Sigmoid colon (tissue), 7 donors: ENCODE data around the gene PTPN9. TPM values are rescaled to one million over a fixed set of nuclear protein-coding genes. Genes with fewer than 3 reads are reported as not detected.
"Not testable (repeated sequence)": the region's sequence is repeated elsewhere in the genome, so short reads cannot be mapped to it uniquely, and the experiment has no call there.

Source experiments
- DNase-seq: peaks from one replicate; pipeline ENCODE4 v3.0.0-alpha.2; 2019
- H3K27ac ChIP-seq, 4 donors: fragments of 200-600 bp; sonication (generic); one replicate each; pipeline ENCODE4 v1.5.1; 2016 to 2019; ENCODE audit warnings: mild to moderate bottlenecking in 1 of 4
- H3K27me3 ChIP-seq, 3 donors: fragments of 200-600 bp; sonication (generic); one replicate each; pipeline ENCODE4 v1.5.1; 2019; ENCODE audit warnings: mild to moderate bottlenecking in 1 of 3
- H3K36me3 ChIP-seq, 4 donors: fragments of 200-600 bp; sonication (generic); one replicate each; pipeline ENCODE4 v1.5.1; 2016 to 2019
- H3K4me1 ChIP-seq, 4 donors: fragments of 200-600 bp; sonication (generic); one replicate each; pipeline ENCODE4 v1.5.1; 2017 to 2019
- H3K4me3 ChIP-seq, 4 donors: fragments of 200-600 bp; sonication (generic); one replicate each; pipeline ENCODE4 v1.5.1; 2017 to 2019; ENCODE audit warnings: mild to moderate bottlenecking in 2 of 4, moderate library complexity in 1 of 4
- H3K9me3 ChIP-seq, 4 donors: fragments of 200-600 bp in 3 of 4; sonication (generic) in 3 of 4; one replicate each; pipeline versions ENCODE4 v1.5.1 to v1.6.1; 2013 to 2019
- CTCF ChIP-seq, 4 experiments: fragments of 450-650 bp in 3 of 4; fragments of 200-600 bp in 1 of 4; IDR thresholded peaks; one replicate each; pipeline ENCODE4 v1.5.1; 2016 to 2019; ENCODE audit warnings: antibody characterized with exemption in 4 of 4, mild to moderate bottlenecking in 3 of 4, moderate library complexity in 2 of 4
- EP300 ChIP-seq, 4 donors: sonication (generic); formaldehyde crosslinking; IDR thresholded peaks; one replicate each; pipeline ENCODE4 v1.6.1; 2017; ENCODE audit warnings: antibody characterized with exemption in 4 of 4
- POLR2A ChIP-seq, 2 donors: fragments of 450-650 bp; IDR thresholded peaks; one replicate each; pipeline ENCODE4 v1.6.1; 2016; ENCODE audit warnings: antibody characterized with exemption in 2 of 2, mild to moderate bottlenecking in 2 of 2, moderate library complexity in 2 of 2
- POLR2AphosphoS5 ChIP-seq, 4 donors: sonication (generic); formaldehyde crosslinking; IDR thresholded peaks; one replicate each; pipeline ENCODE4 v1.6.1; 2017; ENCODE audit warnings: antibody characterized with exemption in 4 of 4
- WGBS, 2 donors: extraction: QIAGEN DNeasy Blood & Tissue Kit; methylation state at CpG; one replicate each; pipeline ENCODE4 v1.1.7; 2013; 5-methylcytosine and 5-hydroxymethylcytosine counted together
- intact Hi-C: fragments of 100-400 bp; cut with DNase I; formaldehyde crosslinking; loops from one replicate; pipeline ENCODE4 v1.15.1; 2023
- polyA plus RNA-seq, 3 donors: library from polyadenylated mRNA; stranded (reverse); fragments of 200-250 nt; gene quantifications; one replicate each; pipeline ENCODE4 v1.2.3, GENCODE V29; 2013
- total RNA-seq, 4 donors: library from RNA; depleted of rRNA; stranded (reverse); fragments of >200 nt; gene quantifications; one replicate each; pipeline ENCODE4 v1.1.0, GENCODE V29; 2016
- donor health status: healthy with polysubstance abuse.
- donor health status: Bipolar disorder and iron deficiency.
- donor health status: healthy.

The PTPN9 gene
- total and polyA plus RNA-seq, 7 donors, result 12.2 to 23.1 (median 19.8) TPM

GRCh38 chr15:75450307-75451201 is 128.6 kb downstream of the PTPN9 start:
- Histone ChIP-seq H3K4me3 (peak overlapping the region; percentile 81 to 88 (median 87)), H3K27me3 (no peaks in the 10 kb centered on the region), H3K27ac (peak overlapping the region; percentile 98 to 100 (median 100)), H3K4me1 (peaks cover 0 to 44% (median 35%) of the 10 kb centered on the region in 4 donors), H3K9me3 (no peaks in the 10 kb centered on the region), H3K36me3 (peaks cover 0 to 6% (median 0%) of the 10 kb centered on the region in 4 donors)
- intact Hi-C loops, result loop anchor here (1.0 to 10.0 kb wide), 6 partner anchors 83 to 1456 kb away; partner anchors contain the start of genes C15orf39, IMP3, PML and PTPN9
- TF ChIP-seq POLR2AphosphoS5 (IDR thresholded peaks at IDR 0.05), result peak in 2 of 4 donors; percentile 35 to 42
- TF ChIP-seq POLR2A (IDR thresholded peaks at IDR 0.05), result no peak
- no peak for TF ChIP-seq CTCF (IDR thresholded peaks at IDR 0.05)
- WGBS, 2 donors, result 0% methylated on average over 62 of the region's 62 CpGs
- peak; percentile 99 for DNase-seq

GRCh38 chr15:75449585-75450306 is 129.4 kb downstream of the PTPN9 start:
- Histone ChIP-seq H3K4me1 (peaks cover 0 to 44% (median 35%) of the 10 kb centered on the region in 4 donors), H3K4me3 (peak overlapping the region; percentile 81 to 88 (median 87)), H3K27me3 (no peaks in the 10 kb centered on the region), H3K36me3 (peaks cover 0 to 6% (median 0%) of the 10 kb centered on the region in 4 donors), H3K27ac (peak overlapping the region; percentile 98 to 100 (median 100)), H3K9me3 (no peaks in the 10 kb centered on the region)
- DNase-seq, result no peak
- TF ChIP-seq EP300 (IDR thresholded peaks at IDR 0.05) (no peak), CTCF (IDR thresholded peaks at IDR 0.05) (no peak), POLR2A (IDR thresholded peaks at IDR 0.05) (no peak), POLR2AphosphoS5 (IDR thresholded peaks at IDR 0.05) (no peak)
- intact Hi-C loops, result loop anchor here (1.0 to 10.0 kb wide), 6 partner anchors 82 to 1455 kb away; partner anchors contain the start of genes C15orf39, IMP3, PML and PTPN9
- 13 to 46% methylated on average over 14 of the region's 14 CpGs for WGBS, 2 donors

GRCh38 chr15:75448171-75448570 is 130.9 kb downstream of the PTPN9 start:
- H3K36me3 ChIP-seq, H3K9me3 ChIP-seq, H3K27me3 ChIP-seq, H3K4me3 ChIP-seq, DNase-seq, intact Hi-C loops, H3K27ac ChIP-seq: not testable (repeated sequence)
- peaks cover 0 to 47% (median 35%) of the 10 kb centered on the region in 4 donors for H3K4me1 ChIP-seq
- WGBS, 2 donors, result 87 to 90% methylated on average over 13 of the region's 13 CpGs

GRCh38 chr15:75446151-75446550 is 133.0 kb downstream of the PTPN9 start:
- Histone ChIP-seq H3K36me3 (peaks cover 0 to 13% (median 0%) of the 10 kb centered on the region in 4 donors), H3K4me3 (no peak overlapping the region), H3K27ac (no peak overlapping the region), H3K27me3 (no peaks in the 10 kb centered on the region), H3K4me1 (peaks cover 0 to 41% (median 26%) of the 10 kb centered on the region in 4 donors), H3K9me3 (no peaks in the 10 kb centered on the region)
- no peak for DNase-seq
- WGBS, 2 donors, result 52 to 84% methylated on average over 3 of the region's 3 CpGs
- TF ChIP-seq EP300 (IDR thresholded peaks at IDR 0.05) (no peak), CTCF (IDR thresholded peaks at IDR 0.05) (no peak), POLR2A (IDR thresholded peaks at IDR 0.05) (no peak), POLR2AphosphoS5 (IDR thresholded peaks at IDR 0.05) (no peak)
- intact Hi-C loops, result no loop called here

- Histone ChIP-seq H3K4me1 (peaks cover 0 to 41% (median 26%) of the 10 kb centered on the region in 4 donors), H3K36me3 (peaks cover 0 to 13% (median 0%) of the 10 kb centered on the region in 4 donors)
- WGBS, 2 donors, result 88 to 91% methylated on average over 10 of the region's 10 CpGs
- H3K27ac ChIP-seq, intact Hi-C loops, H3K9me3 ChIP-seq, H3K27me3 ChIP-seq, H3K4me3 ChIP-seq, DNase-seq: not testable (repeated sequence)
Observed at GRCh38 chr15:75445324-75445723, 133.8 kb downstream of the PTPN9 start.

GRCh38 chr15:75443972-75444453 is 135.1 kb downstream of the PTPN9 start:
- Histone ChIP-seq H3K36me3 (peaks cover 0 to 13% (median 0%) of the 10 kb centered on the region in 4 donors), H3K4me1 (peaks cover 0 to 31% (median 14%) of the 10 kb centered on the region in 4 donors)
- H3K4me3 ChIP-seq, intact Hi-C loops, H3K27me3 ChIP-seq, H3K9me3 ChIP-seq, H3K27ac ChIP-seq, DNase-seq: not testable (repeated sequence)
- whole genome bisulfite sequencing, 2 donors, result 89 to 91% methylated on average over 8 of the region's 8 CpGs
